HepG2 (cell line): ENCODE data around the gene PARP8.

Experiments used
- ELF4 ChIP-seq: sonication (generic); formaldehyde crosslinking; IDR thresholded peaks from 2 replicates; pipeline ENCODE4 v1.5.0; 2020; ENCODE audit warnings: missing genetic modification reagents, mild to moderate bottlenecking, moderate library complexity, borderline replicate concordance
- POLR2A ChIP-seq, 2 experiments: IDR thresholded peaks; 2 replicates each; pipeline ENCODE4 v1.6.1; 2011; ENCODE audit warnings: low read depth in 2 of 2, low read length in 2 of 2, mild to moderate bottlenecking in 1 of 2, moderate library complexity in 1 of 2; ENCODE audit not compliant: insufficient read depth in 1 of 2
- TAF1 ChIP-seq: sonication (generic); formaldehyde crosslinking; IDR thresholded peaks from 2 replicates; pipeline ENCODE4 v1.4.0; 2020; ENCODE audit warnings: missing genetic modification reagents
- ZFY ChIP-seq: sonication (generic); formaldehyde crosslinking; IDR thresholded peaks from 2 replicates; pipeline ENCODE4 v1.4.0; 2020; ENCODE audit warnings: missing genetic modification reagents
- ZNF549 ChIP-seq: sonication (generic); formaldehyde crosslinking; IDR thresholded peaks from 2 replicates; pipeline ENCODE4 v1.5.0; 2020; ENCODE audit warnings: missing genetic modification reagents
- ZNF558 ChIP-seq: sonication (generic); formaldehyde crosslinking; IDR thresholded peaks from 2 replicates; pipeline ENCODE4 v1.9.0; 2022; ENCODE audit warnings: mild to moderate bottlenecking, missing genetic modification reagents, borderline replicate concordance
- TF ChIP-seq, protein P1 (sequence below): sonication (generic); formaldehyde crosslinking; IDR thresholded peaks from 2 replicates; pipeline ENCODE4 v1.4.0; 2020; ENCODE audit warnings: mild to moderate bottlenecking, low read depth, missing genetic modification reagents
- TF ChIP-seq, protein P2 (sequence below), 2 experiments: IDR thresholded peaks; 2 replicates each; pipeline ENCODE4 v1.6.1; 2011 to 2012; ENCODE audit warnings: low read length in 2 of 2, borderline replicate concordance in 1 of 2, low read depth in 1 of 2, mild to moderate bottlenecking in 1 of 2, moderate library complexity in 1 of 2
- TF ChIP-seq, protein P3 (sequence below): sonication (generic); formaldehyde crosslinking; IDR thresholded peaks from 2 replicates; pipeline ENCODE4 v1.5.0; 2020; ENCODE audit warnings: mild to moderate bottlenecking, missing genetic modification reagents, moderate library complexity

DNA sequence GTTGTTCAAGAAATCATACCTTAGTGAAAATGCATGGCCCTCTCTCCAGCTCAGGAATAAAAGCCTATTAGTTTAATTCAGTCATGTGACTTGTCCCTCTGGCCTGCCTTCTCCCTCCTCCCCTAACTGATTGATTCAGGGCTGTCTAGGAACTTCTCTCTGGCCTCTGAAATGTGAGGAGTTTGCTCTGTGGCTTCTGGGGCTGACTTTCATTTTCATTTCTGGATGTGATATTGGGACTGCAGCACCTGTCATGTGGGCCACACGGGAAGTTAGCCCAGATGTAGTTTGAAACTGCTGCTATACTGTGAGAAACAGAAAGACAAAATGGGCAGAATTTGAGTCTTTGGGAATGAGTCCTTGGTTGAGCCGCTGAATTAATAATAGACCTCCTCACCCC, 44.8 kb downstream of the PARP8 start:
- TF ChIP-seq POLR2A (IDR thresholded peaks at IDR 0.05; ENCODE audit: insufficient read depth in 1 of 2, low read depth in 2 of 2, low read length in 2 of 2): no peak
- TF ChIP-seq ZNF558 (CRISPR knock-in tag): no peak
- TF ChIP-seq, protein P1, sequence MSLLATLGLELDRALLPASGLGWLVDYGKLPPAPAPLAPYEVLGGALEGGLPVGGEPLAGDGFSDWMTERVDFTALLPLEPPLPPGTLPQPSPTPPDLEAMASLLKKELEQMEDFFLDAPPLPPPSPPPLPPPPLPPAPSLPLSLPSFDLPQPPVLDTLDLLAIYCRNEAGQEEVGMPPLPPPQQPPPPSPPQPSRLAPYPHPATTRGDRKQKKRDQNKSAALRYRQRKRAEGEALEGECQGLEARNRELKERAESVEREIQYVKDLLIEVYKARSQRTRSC (CRISPR knock-in tag): no peak
- no peak for TF ChIP-seq ZNF549 (CRISPR knock-in tag)
- TF ChIP-seq ELF4 (CRISPR knock-in tag): no peak
- no peak for TF ChIP-seq TAF1
- TF ChIP-seq, protein P2, sequence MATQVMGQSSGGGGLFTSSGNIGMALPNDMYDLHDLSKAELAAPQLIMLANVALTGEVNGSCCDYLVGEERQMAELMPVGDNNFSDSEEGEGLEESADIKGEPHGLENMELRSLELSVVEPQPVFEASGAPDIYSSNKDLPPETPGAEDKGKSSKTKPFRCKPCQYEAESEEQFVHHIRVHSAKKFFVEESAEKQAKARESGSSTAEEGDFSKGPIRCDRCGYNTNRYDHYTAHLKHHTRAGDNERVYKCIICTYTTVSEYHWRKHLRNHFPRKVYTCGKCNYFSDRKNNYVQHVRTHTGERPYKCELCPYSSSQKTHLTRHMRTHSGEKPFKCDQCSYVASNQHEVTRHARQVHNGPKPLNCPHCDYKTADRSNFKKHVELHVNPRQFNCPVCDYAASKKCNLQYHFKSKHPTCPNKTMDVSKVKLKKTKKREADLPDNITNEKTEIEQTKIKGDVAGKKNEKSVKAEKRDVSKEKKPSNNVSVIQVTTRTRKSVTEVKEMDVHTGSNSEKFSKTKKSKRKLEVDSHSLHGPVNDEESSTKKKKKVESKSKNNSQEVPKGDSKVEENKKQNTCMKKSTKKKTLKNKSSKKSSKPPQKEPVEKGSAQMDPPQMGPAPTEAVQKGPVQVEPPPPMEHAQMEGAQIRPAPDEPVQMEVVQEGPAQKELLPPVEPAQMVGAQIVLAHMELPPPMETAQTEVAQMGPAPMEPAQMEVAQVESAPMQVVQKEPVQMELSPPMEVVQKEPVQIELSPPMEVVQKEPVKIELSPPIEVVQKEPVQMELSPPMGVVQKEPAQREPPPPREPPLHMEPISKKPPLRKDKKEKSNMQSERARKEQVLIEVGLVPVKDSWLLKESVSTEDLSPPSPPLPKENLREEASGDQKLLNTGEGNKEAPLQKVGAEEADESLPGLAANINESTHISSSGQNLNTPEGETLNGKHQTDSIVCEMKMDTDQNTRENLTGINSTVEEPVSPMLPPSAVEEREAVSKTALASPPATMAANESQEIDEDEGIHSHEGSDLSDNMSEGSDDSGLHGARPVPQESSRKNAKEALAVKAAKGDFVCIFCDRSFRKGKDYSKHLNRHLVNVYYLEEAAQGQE (IDR thresholded peaks at IDR 0.05; ENCODE audit: borderline replicate concordance in 1 of 2, low read depth in 1 of 2, low read length in 2 of 2): no peak
- TF ChIP-seq, protein P3, sequence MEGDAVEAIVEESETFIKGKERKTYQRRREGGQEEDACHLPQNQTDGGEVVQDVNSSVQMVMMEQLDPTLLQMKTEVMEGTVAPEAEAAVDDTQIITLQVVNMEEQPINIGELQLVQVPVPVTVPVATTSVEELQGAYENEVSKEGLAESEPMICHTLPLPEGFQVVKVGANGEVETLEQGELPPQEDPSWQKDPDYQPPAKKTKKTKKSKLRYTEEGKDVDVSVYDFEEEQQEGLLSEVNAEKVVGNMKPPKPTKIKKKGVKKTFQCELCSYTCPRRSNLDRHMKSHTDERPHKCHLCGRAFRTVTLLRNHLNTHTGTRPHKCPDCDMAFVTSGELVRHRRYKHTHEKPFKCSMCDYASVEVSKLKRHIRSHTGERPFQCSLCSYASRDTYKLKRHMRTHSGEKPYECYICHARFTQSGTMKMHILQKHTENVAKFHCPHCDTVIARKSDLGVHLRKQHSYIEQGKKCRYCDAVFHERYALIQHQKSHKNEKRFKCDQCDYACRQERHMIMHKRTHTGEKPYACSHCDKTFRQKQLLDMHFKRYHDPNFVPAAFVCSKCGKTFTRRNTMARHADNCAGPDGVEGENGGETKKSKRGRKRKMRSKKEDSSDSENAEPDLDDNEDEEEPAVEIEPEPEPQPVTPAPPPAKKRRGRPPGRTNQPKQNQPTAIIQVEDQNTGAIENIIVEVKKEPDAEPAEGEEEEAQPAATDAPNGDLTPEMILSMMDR: no peak
- no peak for TF ChIP-seq ZFY (CRISPR knock-in tag)
